ENCODE data around the gene KCNAB1.
"Not testable (repeated sequence)": the region's sequence is repeated elsewhere in the genome, so short reads cannot be mapped to it uniquely, and the experiment has no call there.

The KCNAB1 gene

DNA sequence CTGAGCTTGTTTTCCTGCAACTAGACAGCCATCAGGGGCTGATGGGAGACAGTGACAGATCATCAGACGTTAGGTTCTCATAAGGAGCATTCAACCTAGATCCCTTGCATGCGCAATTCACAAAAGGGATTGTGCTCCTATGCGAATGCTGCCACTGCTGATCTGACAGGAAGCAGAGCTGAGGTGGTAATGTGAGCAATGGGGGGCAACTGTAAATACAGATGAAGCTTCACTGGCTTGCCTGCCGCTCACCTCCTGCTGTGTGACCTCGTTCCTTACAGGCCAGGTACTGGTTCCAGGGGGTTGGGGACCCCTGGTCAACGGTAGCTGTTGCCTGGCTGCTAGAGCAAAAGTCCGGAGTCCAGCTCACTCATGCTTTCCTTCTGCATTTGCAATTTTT is 26.4 kb upstream of the KCNAB1 start:
- H3K4me3 ChIP-seq (ENCODE audit: insufficient read depth in 1 of 2, low read depth in 1 of 2, low read length in 2 of 2), result no peak overlapping the region
- no peak overlapping the region for H2BK15ac ChIP-seq (ENCODE audit: low read depth, poor library complexity, severe bottlenecking)
- H3K9ac ChIP-seq (ENCODE audit: low read length), result no peak overlapping the region
- no peak overlapping the region for H4K91ac ChIP-seq (ENCODE audit: low read length)
- no peak overlapping the region for H2BK12ac ChIP-seq (ENCODE audit: low read length in 2 of 2)
- no peak overlapping the region for H2BK120ac ChIP-seq (ENCODE audit: low read depth, low read length)
- no peak overlapping the region for H4K8ac ChIP-seq (ENCODE audit: low read length)
- no peak overlapping the region for H2BK5ac ChIP-seq (ENCODE audit: low read depth, low read length, poor library complexity, severe bottlenecking)
- H3K9me3 ChIP-seq (ENCODE audit: control insufficient read depth, low read length), result no peaks in the 10 kb centered on the region
- whole genome bisulfite sequencing, result 38% methylated on average over 7 of the region's 7 CpGs
- no peak overlapping the region for H3K27ac ChIP-seq (ENCODE audit: low read length, poor library complexity, severe bottlenecking)
- H3K18ac ChIP-seq (ENCODE audit: low read depth in 1 of 2, low read length in 2 of 2), result no peak overlapping the region
- peaks cover 4% of the 10 kb centered on the region for H3K4me1 ChIP-seq (ENCODE audit: control insufficient read depth, insufficient read depth, low read depth, low read length)
- H3K4me2 ChIP-seq (ENCODE audit: low read length, poor library complexity, severe bottlenecking), result no peak overlapping the region
- H3K23ac ChIP-seq (ENCODE audit: low read length in 2 of 2), result no peak overlapping the region
- peaks cover 0 to 9% of the 10 kb centered on the region in 2 experiments for H3K27me3 ChIP-seq (ENCODE audit: control insufficient read depth in 1 of 2, insufficient read depth in 1 of 2, low read length in 2 of 2)
- H3K4ac ChIP-seq (ENCODE audit: low read depth in 1 of 2, low read length in 2 of 2), result no peak overlapping the region
- H2AK5ac ChIP-seq (ENCODE audit: low read length, severe bottlenecking), result no peak overlapping the region
- no peak overlapping the region for H2AFZ ChIP-seq (ENCODE audit: low read depth, low read length)
- no peaks in the 10 kb centered on the region for H3K79me1 ChIP-seq (replicated peaks; ENCODE audit: low read length, poor library complexity, severe bottlenecking)
- no peak overlapping the region for H3K14ac ChIP-seq (ENCODE audit: low read length in 2 of 2)
- no peaks in the 10 kb centered on the region for H3K36me3 ChIP-seq (ENCODE audit: control insufficient read depth in 1 of 2, insufficient read depth in 2 of 2, low read depth in 1 of 2, low read length in 2 of 2)
- no peak for DNase-seq

DNA sequence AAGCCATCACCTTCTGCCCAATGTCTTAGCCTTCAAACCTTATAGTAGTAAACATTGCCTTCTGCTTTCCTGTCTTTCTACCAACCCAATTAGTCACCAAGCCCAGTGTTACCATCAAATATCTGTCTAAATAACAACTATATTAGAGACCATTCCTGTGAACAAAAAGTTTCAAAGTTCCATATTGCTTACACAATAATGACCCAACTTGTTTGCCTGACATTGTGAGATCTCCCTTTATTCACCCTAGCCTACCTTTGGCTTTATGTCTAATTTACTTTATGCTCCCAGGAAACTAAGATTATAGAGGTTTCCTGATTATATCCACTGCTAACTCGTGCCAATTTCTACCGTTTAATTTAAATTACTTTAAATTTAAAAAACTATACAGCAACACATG is 26.0 kb upstream of the KCNAB1 start:
- Histone ChIP-seq H2BK5ac (ENCODE audit: low read depth, low read length, poor library complexity, severe bottlenecking) (no peak overlapping the region), H3K4me2 (ENCODE audit: low read length, poor library complexity, severe bottlenecking) (no peak overlapping the region), H4K8ac (ENCODE audit: low read length) (no peak overlapping the region), H2BK15ac (ENCODE audit: low read depth, poor library complexity, severe bottlenecking) (no peak overlapping the region), H3K23ac (ENCODE audit: low read length in 2 of 2) (no peak overlapping the region), H3K9me3 (ENCODE audit: control insufficient read depth, low read length) (no peaks in the 10 kb centered on the region), H4K91ac (ENCODE audit: low read length) (no peak overlapping the region), H2BK120ac (ENCODE audit: low read depth, low read length) (no peak overlapping the region), H3K4ac (ENCODE audit: low read depth in 1 of 2, low read length in 2 of 2) (no peak overlapping the region), H3K4me1 (ENCODE audit: control insufficient read depth, insufficient read depth, low read depth, low read length) (peaks cover 4% of the 10 kb centered on the region), H2AK5ac (ENCODE audit: low read length, severe bottlenecking) (no peak overlapping the region), H2AFZ (ENCODE audit: low read depth, low read length) (no peak overlapping the region), H3K79me1 (replicated peaks; ENCODE audit: low read length, poor library complexity, severe bottlenecking) (no peaks in the 10 kb centered on the region), H3K18ac (ENCODE audit: low read depth in 1 of 2, low read length in 2 of 2) (no peak overlapping the region), H3K4me3 (ENCODE audit: insufficient read depth in 1 of 2, low read depth in 1 of 2, low read length in 2 of 2) (no peak overlapping the region), H3K14ac (ENCODE audit: low read length in 2 of 2) (no peak overlapping the region), H2BK12ac (ENCODE audit: low read length in 2 of 2) (no peak overlapping the region), H3K36me3 (ENCODE audit: control insufficient read depth in 1 of 2, insufficient read depth in 2 of 2, low read depth in 1 of 2, low read length in 2 of 2) (no peaks in the 10 kb centered on the region), H3K27me3 (ENCODE audit: control insufficient read depth in 1 of 2, insufficient read depth in 1 of 2, low read length in 2 of 2) (peaks cover 0 to 9% of the 10 kb centered on the region in 2 experiments), H3K27ac (ENCODE audit: low read length, poor library complexity, severe bottlenecking) (no peak overlapping the region), H3K9ac (ENCODE audit: low read length) (no peak overlapping the region)
- WGBS, result no CpG with 5 or more reads among the region's 2 CpGs
- DNase-seq, result no peak

- H4K8ac ChIP-seq (ENCODE audit: low read length); H3K18ac ChIP-seq (ENCODE audit: low read depth in 1 of 2, low read length in 2 of 2); H2BK12ac ChIP-seq (ENCODE audit: low read length in 2 of 2); H2AK5ac ChIP-seq (ENCODE audit: low read length, severe bottlenecking); H4K91ac ChIP-seq (ENCODE audit: low read length); H3K36me3 ChIP-seq (ENCODE audit: control insufficient read depth in 1 of 2, insufficient read depth in 2 of 2, low read depth in 1 of 2, low read length in 2 of 2); H3K4me1 ChIP-seq (ENCODE audit: control insufficient read depth, insufficient read depth, low read depth, low read length); H3K23ac ChIP-seq (ENCODE audit: low read length in 2 of 2); DNase-seq; H2BK120ac ChIP-seq (ENCODE audit: low read depth, low read length); H2BK15ac ChIP-seq (ENCODE audit: low read depth, poor library complexity, severe bottlenecking); H2AFZ ChIP-seq (ENCODE audit: low read depth, low read length); H3K9me3 ChIP-seq (ENCODE audit: control insufficient read depth, low read length); H3K27me3 ChIP-seq (ENCODE audit: control insufficient read depth in 1 of 2, insufficient read depth in 1 of 2, low read length in 2 of 2); H3K14ac ChIP-seq (ENCODE audit: low read length in 2 of 2); H3K4me2 ChIP-seq (ENCODE audit: low read length, poor library complexity, severe bottlenecking); H2BK5ac ChIP-seq (ENCODE audit: low read depth, low read length, poor library complexity, severe bottlenecking); H3K4me3 ChIP-seq (ENCODE audit: insufficient read depth in 1 of 2, low read depth in 1 of 2, low read length in 2 of 2); H3K4ac ChIP-seq (ENCODE audit: low read depth in 1 of 2, low read length in 2 of 2); H3K9ac ChIP-seq (ENCODE audit: low read length); H3K79me1 ChIP-seq (replicated peaks; ENCODE audit: low read length, poor library complexity, severe bottlenecking); H3K27ac ChIP-seq (ENCODE audit: low read length, poor library complexity, severe bottlenecking): not testable (repeated sequence)
- WGBS, result 80% methylated on average over 3 of the region's 4 CpGs
Observed at GRCh38 chr3:156095652-156096051, 24.7 kb upstream of the KCNAB1 start.

GRCh38 chr3:156098437-156099035 is 21.8 kb upstream of the KCNAB1 start:
- H4K91ac ChIP-seq (ENCODE audit: low read length), result no peak overlapping the region
- H2BK120ac ChIP-seq (ENCODE audit: low read depth, low read length), result no peak overlapping the region
- H3K9ac ChIP-seq (ENCODE audit: low read length), result no peak overlapping the region
- peaks cover 0 to under 1% of the 10 kb centered on the region in 2 experiments for H3K27me3 ChIP-seq (ENCODE audit: control insufficient read depth in 1 of 2, insufficient read depth in 1 of 2, low read length in 2 of 2)
- H3K79me1 ChIP-seq (replicated peaks; ENCODE audit: low read length, poor library complexity, severe bottlenecking), result no peaks in the 10 kb centered on the region
- no peak overlapping the region for H2BK12ac ChIP-seq (ENCODE audit: low read length in 2 of 2)
- 76% methylated on average over 4 of the region's 4 CpGs for WGBS
- DNase-seq, result no peak
- no peak overlapping the region for H3K23ac ChIP-seq (ENCODE audit: low read length in 2 of 2)
- no peak overlapping the region for H4K8ac ChIP-seq (ENCODE audit: low read length)
- no peak overlapping the region for H2AFZ ChIP-seq (ENCODE audit: low read depth, low read length)
- no peak overlapping the region for H2BK5ac ChIP-seq (ENCODE audit: low read depth, low read length, poor library complexity, severe bottlenecking)
- H3K4ac ChIP-seq (ENCODE audit: low read depth in 1 of 2, low read length in 2 of 2), result no peak overlapping the region
- no peak overlapping the region for H3K27ac ChIP-seq (ENCODE audit: low read length, poor library complexity, severe bottlenecking)
- no peak overlapping the region for H3K4me3 ChIP-seq (ENCODE audit: insufficient read depth in 1 of 2, low read depth in 1 of 2, low read length in 2 of 2)
- no peaks in the 10 kb centered on the region for H3K9me3 ChIP-seq (ENCODE audit: control insufficient read depth, low read length)
- no peak overlapping the region for H3K18ac ChIP-seq (ENCODE audit: low read depth in 1 of 2, low read length in 2 of 2)
- no peaks in the 10 kb centered on the region for H3K36me3 ChIP-seq (ENCODE audit: control insufficient read depth in 1 of 2, insufficient read depth in 2 of 2, low read depth in 1 of 2, low read length in 2 of 2)
- H2AK5ac ChIP-seq (ENCODE audit: low read length, severe bottlenecking), result no peak overlapping the region
- no peak overlapping the region for H2BK15ac ChIP-seq (ENCODE audit: low read depth, poor library complexity, severe bottlenecking)
- no peak overlapping the region for H3K14ac ChIP-seq (ENCODE audit: low read length in 2 of 2)
- no peak overlapping the region for H3K4me2 ChIP-seq (ENCODE audit: low read length, poor library complexity, severe bottlenecking)
- H3K4me1 ChIP-seq (ENCODE audit: control insufficient read depth, insufficient read depth, low read depth, low read length), result peaks cover 11% of the 10 kb centered on the region
